ENCODE data around the gene SULT4A1.

DNA sequence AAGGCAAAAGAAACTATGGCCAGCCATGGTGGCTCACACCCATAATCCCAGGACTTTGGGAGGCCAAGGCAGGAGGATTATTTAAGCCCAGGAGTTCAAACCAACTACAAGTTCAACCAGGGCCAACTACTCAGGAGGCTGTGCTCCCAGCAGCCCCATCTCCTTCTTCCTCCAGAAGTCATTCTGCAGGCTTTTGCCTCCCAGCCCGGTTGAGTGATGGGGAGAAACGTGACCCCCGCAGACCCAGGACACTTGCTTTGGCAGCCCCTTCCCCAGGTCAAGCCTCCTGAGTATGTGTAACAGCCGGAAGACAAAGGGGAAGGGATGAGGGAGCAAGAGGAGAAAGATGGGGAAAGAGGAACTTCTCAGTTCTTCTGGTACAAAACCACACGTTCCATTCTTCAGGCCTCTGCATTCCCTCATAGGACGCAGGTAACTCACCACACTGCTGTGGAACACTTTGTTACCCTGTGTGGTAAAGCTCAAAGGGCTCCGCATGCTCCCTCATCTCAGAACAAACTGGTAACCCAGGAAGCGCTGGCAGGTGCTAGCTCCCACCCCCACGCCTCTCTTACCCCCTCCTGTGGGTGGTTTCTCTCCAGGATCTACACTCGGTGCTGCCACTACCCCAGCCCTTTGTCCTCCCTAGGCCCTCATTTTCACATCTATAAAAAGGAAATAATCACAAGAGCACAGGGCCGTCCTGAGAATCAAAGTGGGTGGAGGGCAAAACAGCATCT is 4.0 kb downstream of the SULT4A1 start:
- TF ChIP-seq, protein P1, sequence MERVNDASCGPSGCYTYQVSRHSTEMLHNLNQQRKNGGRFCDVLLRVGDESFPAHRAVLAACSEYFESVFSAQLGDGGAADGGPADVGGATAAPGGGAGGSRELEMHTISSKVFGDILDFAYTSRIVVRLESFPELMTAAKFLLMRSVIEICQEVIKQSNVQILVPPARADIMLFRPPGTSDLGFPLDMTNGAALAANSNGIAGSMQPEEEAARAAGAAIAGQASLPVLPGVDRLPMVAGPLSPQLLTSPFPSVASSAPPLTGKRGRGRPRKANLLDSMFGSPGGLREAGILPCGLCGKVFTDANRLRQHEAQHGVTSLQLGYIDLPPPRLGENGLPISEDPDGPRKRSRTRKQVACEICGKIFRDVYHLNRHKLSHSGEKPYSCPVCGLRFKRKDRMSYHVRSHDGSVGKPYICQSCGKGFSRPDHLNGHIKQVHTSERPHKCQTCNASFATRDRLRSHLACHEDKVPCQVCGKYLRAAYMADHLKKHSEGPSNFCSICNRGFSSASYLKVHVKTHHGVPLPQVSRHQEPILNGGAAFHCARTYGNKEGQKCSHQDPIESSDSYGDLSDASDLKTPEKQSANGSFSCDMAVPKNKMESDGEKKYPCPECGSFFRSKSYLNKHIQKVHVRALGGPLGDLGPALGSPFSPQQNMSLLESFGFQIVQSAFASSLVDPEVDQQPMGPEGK (CRISPR knock-in tag; IDR thresholded peaks at IDR 0.05; ENCODE audit: borderline replicate concordance) = no peak
- TF ChIP-seq ZNF70 (CRISPR knock-in tag; IDR thresholded peaks at IDR 0.05) (no peak), CREB5 (CRISPR knock-in tag; IDR thresholded peaks at IDR 0.05; ENCODE audit: low read depth) (no peak), ZFP3 (CRISPR knock-in tag; IDR thresholded peaks at IDR 0.05) (no peak), ARNTL (CRISPR knock-in tag; IDR thresholded peaks at IDR 0.05; ENCODE audit: borderline replicate concordance, low read depth) (no peak), TCF4 (CRISPR knock-in tag; IDR thresholded peaks at IDR 0.05; ENCODE audit: borderline replicate concordance) (no peak), ZNF8 (CRISPR knock-in tag; IDR thresholded peaks at IDR 0.05) (no peak)
